Activated naive CD8-positive, alpha-beta T cell treated with anti-CD3 and anti-CD28 coated beads, Interleukin-2, amount 10 ng/mL, durations not matched to agents 7 days and 5 days (primary cell): ENCODE data around the gene TLE5. TPM values are rescaled to one million over a fixed set of nuclear protein-coding genes. Genes with fewer than 3 reads are reported as not detected.

Experiments used
- total RNA-seq, 2 experiments: library from RNA; stranded (reverse); gene quantifications; one replicate each; pipeline ENCODE4 v1.2.3, GENCODE V29; 2021

The TLE5 gene
- total RNA-seq, 2 experiments from 2014 or later: 697 to 718 TPM

Other genes with a start within 250 kb of the TLE5 start
- gene ZNF554, start 242.6 kb downstream of the TLE5 start, total RNA-seq: 1 to 10 TPM; 3.6 to 5.0 TPM
- gene ZNF555, start 221.0 kb downstream of the TLE5 start, total RNA-seq: 1 to 10 TPM; 4.8 to 5.3 TPM
- not detected for gene ZNF556, start 195.2 kb downstream of the TLE5 start, total RNA-seq
- gene ZNF57, start 161.6 kb downstream of the TLE5 start, total RNA-seq: 1 to 10 TPM; 4.7 to 5.7 TPM
- 1 to 10 TPM; 5.0 to 5.1 TPM for gene ZNF77, start 117.5 kb downstream of the TLE5 start, total RNA-seq
- gene TLE6, start 84.9 kb downstream of the TLE5 start, total RNA-seq: 1 to 10 TPM; 4.4 to 5.4 TPM
- 1 to 10 TPM; 3.9 to 5.0 TPM for gene TLE2, start 33.2 kb downstream of the TLE5 start, total RNA-seq
- gene GNA11, start 31.9 kb upstream of the TLE5 start, total RNA-seq: under 1 TPM; 0.44 to 0.71 TPM
- 10 to 100 TPM; 17.9 to 19.5 TPM for gene GNA15, start 73.5 kb upstream of the TLE5 start, total RNA-seq
- 100 to 1,000 TPM; 133 to 134 TPM for gene S1PR4, start 116.3 kb upstream of the TLE5 start, total RNA-seq
- 10 to 100 TPM; 51.1 to 53.8 TPM for gene NCLN, start 123.4 kb upstream of the TLE5 start, total RNA-seq
- gene CELF5, start 162.2 kb upstream of the TLE5 start, total RNA-seq: under 1 TPM in 1 of 2 experiments, not detected in 1; 0.14 TPM